Activated naive CD8-positive, alpha-beta T cell treated with anti-CD3 and anti-CD28 coated beads for 36 hours (primary cell): Measurements from ENCODE around the gene COL6A5. TPM values are rescaled to one million over a fixed set of nuclear protein-coding genes. Genes with fewer than 3 reads are reported as not detected.
A peak's percentile ranks its signal among the peaks of the same experiment; 100 is the strongest.

ENCODE experiments used
- DNase-seq: peaks from one replicate; pipeline ENCODE4 v3.0.0; 2021
- H3K27ac Mint-ChIP-seq: one replicate; pipeline ENCODE4 v1.8.0; 2022; ENCODE audit warnings: mild to moderate bottlenecking, moderate library complexity, mixed read lengths
- H3K27me3 Mint-ChIP-seq: one replicate; pipeline ENCODE4 v1.8.0; 2022; ENCODE audit warnings: mild to moderate bottlenecking, mixed read lengths
- H3K36me3 Mint-ChIP-seq: one replicate; pipeline ENCODE4 v1.8.0; 2021; ENCODE audit warnings: mild to moderate bottlenecking, mixed read lengths
- H3K4me1 Mint-ChIP-seq: one replicate; pipeline ENCODE4 v1.8.0; 2021; ENCODE audit warnings: mixed read lengths
- H3K4me3 Mint-ChIP-seq: one replicate; pipeline ENCODE4 v1.8.0; 2022; ENCODE audit warnings: mild to moderate bottlenecking, moderate library complexity, mixed read lengths
- H3K9me3 Mint-ChIP-seq: one replicate; pipeline ENCODE4 v1.8.0; 2022; ENCODE audit warnings: mixed read lengths
- total RNA-seq, 2 experiments: library from RNA; stranded (reverse); gene quantifications; one replicate each; pipeline ENCODE4 v1.2.3, GENCODE V29; 2021

Gene COL6A5
- total RNA-seq, 2 experiments from 2014 or later = not detected

GRCh38 chr3:130506031-130506430, 160.6 kb downstream of the COL6A5 start:
- H3K9me3 Mint-ChIP-seq = no peaks in the 10 kb centered on the region
- no peaks in the 10 kb centered on the region for H3K4me1 Mint-ChIP-seq
- H3K4me3 Mint-ChIP-seq = no peak overlapping the region
- no peak for DNase-seq
- peaks cover 26% of the 10 kb centered on the region for H3K27me3 Mint-ChIP-seq
- no peak overlapping the region for H3K27ac Mint-ChIP-seq
- H3K36me3 Mint-ChIP-seq = no peaks in the 10 kb centered on the region

- Mint-ChIP-seq H3K27ac (no peak overlapping the region), H3K9me3 (no peaks in the 10 kb centered on the region), H3K36me3 (no peaks in the 10 kb centered on the region), H3K4me3 (no peak overlapping the region), H3K4me1 (no peaks in the 10 kb centered on the region), H3K27me3 (peaks cover 31% of the 10 kb centered on the region)
- DNase-seq = no peak
Measured at GRCh38 chr3:130507746-130508145, 162.3 kb downstream of the COL6A5 start.

- Mint-ChIP-seq H3K9me3 (no peaks in the 10 kb centered on the region), H3K4me1 (no peaks in the 10 kb centered on the region), H3K27me3 (peaks cover 33% of the 10 kb centered on the region), H3K36me3 (no peaks in the 10 kb centered on the region), H3K27ac (no peak overlapping the region), H3K4me3 (no peak overlapping the region)
- no peak for DNase-seq
Measured at GRCh38 chr3:130509008-130509407, 163.5 kb downstream of the COL6A5 start.

- DNase-seq = no peak
- Mint-ChIP-seq H3K4me3 (no peak overlapping the region), H3K4me1 (no peaks in the 10 kb centered on the region), H3K27ac (no peak overlapping the region), H3K9me3 (no peaks in the 10 kb centered on the region), H3K27me3 (peaks cover 56% of the 10 kb centered on the region), H3K36me3 (no peaks in the 10 kb centered on the region)
Measured at GRCh38 chr3:130514681-130515080, 169.2 kb downstream of the COL6A5 start.

- DNase-seq = no peak
- Mint-ChIP-seq H3K27ac (no peak overlapping the region), H3K4me3 (no peak overlapping the region), H3K4me1 (no peaks in the 10 kb centered on the region), H3K27me3 (peaks cover 49% of the 10 kb centered on the region), H3K36me3 (no peaks in the 10 kb centered on the region), H3K9me3 (no peaks in the 10 kb centered on the region)
Measured at GRCh38 chr3:130515755-130516154, 170.3 kb downstream of the COL6A5 start.

- Mint-ChIP-seq H3K9me3 (no peaks in the 10 kb centered on the region), H3K4me1 (no peaks in the 10 kb centered on the region), H3K27me3 (peaks cover 47% of the 10 kb centered on the region), H3K4me3 (no peak within 1 kb of the TSS), H3K36me3 (no peaks in the 10 kb centered on the region), H3K27ac (no peak within 1 kb of the TSS)
- DNase-seq = no peak
Measured at GRCh38 chr3:130516645-130517512, 171.4 kb downstream of the COL6A5 start, which contains the start of gene COL6A6. Gene COL6A6 (plus strand): TSS chr3:130517177. CDS start chr3:130560365, 43,188 bp downstream.

- Mint-ChIP-seq H3K9me3 (no peaks in the 10 kb centered on the region), H3K27ac (no peak overlapping the region), H3K27me3 (peaks cover 48% of the 10 kb centered on the region), H3K4me1 (no peaks in the 10 kb centered on the region), H3K36me3 (no peaks in the 10 kb centered on the region), H3K4me3 (no peak overlapping the region)
- no peak for DNase-seq
Measured at GRCh38 chr3:130517602-130518001, 172.1 kb downstream of the COL6A5 start.

- Mint-ChIP-seq H3K4me1 (no peaks in the 10 kb centered on the region), H3K36me3 (no peaks in the 10 kb centered on the region), H3K4me3 (no peak overlapping the region), H3K27me3 (peaks cover 56% of the 10 kb centered on the region), H3K27ac (no peak overlapping the region), H3K9me3 (no peaks in the 10 kb centered on the region)
- no peak for DNase-seq
Measured at GRCh38 chr3:130519754-130520153, 174.3 kb downstream of the COL6A5 start.

GRCh38 chr3:130522399-130522798, 176.9 kb downstream of the COL6A5 start:
- H3K4me3 Mint-ChIP-seq = no peak overlapping the region

GRCh38 chr3:130527426-130527825, 182.0 kb downstream of the COL6A5 start:
- DNase-seq = no peak
- H3K36me3 Mint-ChIP-seq = no peaks in the 10 kb centered on the region
- H3K4me1 Mint-ChIP-seq = peaks cover 10% of the 10 kb centered on the region
- H3K4me3 Mint-ChIP-seq = no peak overlapping the region
- no peaks in the 10 kb centered on the region for H3K9me3 Mint-ChIP-seq
- H3K27ac Mint-ChIP-seq = no peak overlapping the region
- peaks cover 20% of the 10 kb centered on the region for H3K27me3 Mint-ChIP-seq

More at GRCh38 chr3:130522399-130522798, 176.9 kb downstream of the COL6A5 start:
- H3K9me3 Mint-ChIP-seq = no peaks in the 10 kb centered on the region
- no peaks in the 10 kb centered on the region for H3K4me1 Mint-ChIP-seq
- H3K36me3 Mint-ChIP-seq = no peaks in the 10 kb centered on the region
- no peak overlapping the region for H3K27ac Mint-ChIP-seq
- DNase-seq = no peak
- H3K27me3 Mint-ChIP-seq = peaks cover 39% of the 10 kb centered on the region

GRCh38 chr3:130528120-130528519, 182.6 kb downstream of the COL6A5 start:
- Mint-ChIP-seq H3K4me1 (peaks cover 10% of the 10 kb centered on the region), H3K36me3 (no peaks in the 10 kb centered on the region), H3K9me3 (no peaks in the 10 kb centered on the region), H3K4me3 (no peak overlapping the region), H3K27me3 (peaks cover 14% of the 10 kb centered on the region), H3K27ac (no peak overlapping the region)
- no peak for DNase-seq

GRCh38 chr3:130529486-130530215, 184.2 kb downstream of the COL6A5 start:
- no peak for DNase-seq
- peak overlapping the region; percentile 50 for H3K27ac Mint-ChIP-seq
- H3K27me3 Mint-ChIP-seq = peaks cover 5% of the 10 kb centered on the region
- H3K4me3 Mint-ChIP-seq = no peak overlapping the region
- no peaks in the 10 kb centered on the region for H3K9me3 Mint-ChIP-seq
- H3K36me3 Mint-ChIP-seq = no peaks in the 10 kb centered on the region
- H3K4me1 Mint-ChIP-seq = peaks cover 10% of the 10 kb centered on the region

GRCh38 chr3:130533247-130533646, 187.8 kb downstream of the COL6A5 start:
- Mint-ChIP-seq H3K4me1 (peaks cover 10% of the 10 kb centered on the region), H3K4me3 (no peak overlapping the region), H3K27me3 (peaks cover 4% of the 10 kb centered on the region), H3K9me3 (no peaks in the 10 kb centered on the region), H3K27ac (no peak overlapping the region), H3K36me3 (no peaks in the 10 kb centered on the region)
- DNase-seq = no peak
